Ovary (tissue), 9 donors: Measurements from ENCODE around the gene RPLP2. TPM values are rescaled to one million over a fixed set of nuclear protein-coding genes. Genes with fewer than 3 reads are reported as not detected.
A peak's percentile ranks its signal among the peaks of the same experiment; 100 is the strongest.

Experiments
- DNase-seq, 5 donors: peaks; one replicate each; pipeline ENCODE4 v3.0.0-alpha.2; 2019 to 2020
- H3K27ac ChIP-seq, 2 donors: fragments of 200-600 bp; one replicate each; pipeline versions ENCODE4 v1.5.1 to v1.8.0; 2019 to 2022
- H3K27me3 ChIP-seq: fragments of 200-600 bp; one replicate; pipeline ENCODE4 v1.8.0; 2022
- H3K36me3 ChIP-seq: fragments of 200-600 bp; sonication (generic); one replicate; pipeline ENCODE4 v1.5.1; 2019
- H3K4me1 ChIP-seq: one replicate; pipeline ENCODE4 v1.8.1; 2013; ENCODE audit warnings: mild to moderate bottlenecking, moderate library complexity; ENCODE audit not compliant: insufficient read depth
- H3K4me3 ChIP-seq: fragments of 200-600 bp; sonication (generic); one replicate; pipeline ENCODE4 v1.5.1; 2017
- H3K9me3 ChIP-seq, 2 donors: fragments of 200-600 bp in 1 of 2; sonication (generic) in 1 of 2; one replicate each; pipeline versions ENCODE4 v1.5.1 to v1.8.1; 2013 to 2019; ENCODE audit warnings: mild to moderate bottlenecking in 1 of 2, moderate library complexity in 1 of 2
- CTCF ChIP-seq, 3 donors: fragments of 450-650 bp in 2 of 3; fragments of 200-600 bp in 1 of 3; IDR thresholded peaks; one replicate each; pipeline versions ENCODE4 v1.5.1 to v1.8.0; 2016 to 2022; ENCODE audit warnings: antibody characterized with exemption in 3 of 3, mild to moderate bottlenecking in 1 of 3
- EP300 ChIP-seq: sonication (generic); formaldehyde crosslinking; IDR thresholded peaks from one replicate; pipeline ENCODE4 v1.6.1; 2017; ENCODE audit warnings: antibody characterized with exemption
- POLR2A ChIP-seq: fragments of 450-650 bp; IDR thresholded peaks from one replicate; pipeline ENCODE4 v1.6.1; 2017; ENCODE audit warnings: antibody characterized with exemption, mild to moderate bottlenecking, moderate library complexity
- WGBS, 3 donors: extraction: QIAGEN DNeasy Blood & Tissue Kit in 1 of 3; methylation state at CpG; one replicate each; pipeline versions ENCODE4 v1.1.5 to v1.1.7; 2013 to 2017; 5-methylcytosine and 5-hydroxymethylcytosine counted together
- intact Hi-C, 4 donors: fragments of 100-400 bp; cut with DNase I; formaldehyde crosslinking; loops; one replicate each; pipeline versions ENCODE4 v1.11.0 to v1.15.1; 2022 to 2023
- polyA plus RNA-seq, 2 donors: library from polyadenylated mRNA; stranded (reverse); fragments of 200-250 nt in 1 of 2; fragments of 350-450 nt in 1 of 2; fragmentation: Illumina TruSeq in 1 of 2; extraction: RNeasy Lipid Tissue Mini Kit (QIAGEN cat#74804) in 1 of 2; gene quantifications; one replicate each; pipeline ENCODE4 v1.2.3, GENCODE V29; 2013 to 2014
- total RNA-seq, 7 donors: library from RNA; depleted of rRNA in 2 of 7; stranded (reverse); fragments of >200 nt in 2 of 7; fragmentation: NEBNext Ultra II Directional in 3 of 7; extraction: Animal tissue kit (Norgen Biotek cat#: 25700) in 3 of 7; gene quantifications; one replicate each; pipeline versions ENCODE4 v1.1.0 to v1.2.4, GENCODE V29; 2016 to 2023
- donor health status: DM: no; HTN: no; CAD: no; lungs with moderate emphysema.
- donor health status: DM: no; HTN: no; CAD: no.
- donor health status: Bipolar disorder and iron deficiency.
- donor health status: DM: yes; HTN: yes; CAD: no.
- donor health status: DM: no; HTN: no; CAD: no.
- donor health status: DM: yes; HTN: yes; CAD: no.

RPLP2 gene
- total and polyA plus RNA-seq, 9 donors: 237 to 4,238 (median 2,804) TPM

GRCh38 chr11:767238-767637 is 42.5 kb upstream of the RPLP2 start:
- no peaks in the 10 kb centered on the region for H3K9me3 ChIP-seq
- H3K4me3 ChIP-seq: no peak overlapping the region
- TF ChIP-seq POLR2A (no peak), CTCF (IDR thresholded peaks at IDR 0.05) (no peak), EP300 (no peak)
- intact Hi-C loops: no loop called here
- no peaks in the 10 kb centered on the region for H3K27me3 ChIP-seq
- H3K4me1 ChIP-seq: no peaks in the 10 kb centered on the region
- 90 to 95% (median 91%) methylated on average over 11 of the region's 11 CpGs for WGBS, 3 donors
- DNase-seq: no peak
- no peaks in the 10 kb centered on the region for H3K36me3 ChIP-seq
- H3K27ac ChIP-seq: no peak overlapping the region

GRCh38 chr11:769887-770641 is 39.7 kb upstream of the RPLP2 start:
- H3K4me3 ChIP-seq: no peak overlapping the region
- H3K27me3 ChIP-seq: no peaks in the 10 kb centered on the region
- no peaks in the 10 kb centered on the region for H3K9me3 ChIP-seq
- intact Hi-C loops: no loop called here
- TF ChIP-seq CTCF (IDR thresholded peaks at IDR 0.05) (no peak), EP300 (no peak), POLR2A (no peak)
- H3K27ac ChIP-seq: no peak overlapping the region
- WGBS, 3 donors: 84 to 88% (median 86%) methylated on average over 22 to 23 of the region's 23 CpGs
- H3K4me1 ChIP-seq: peaks cover 2% of the 10 kb centered on the region
- no peak for DNase-seq
- no peaks in the 10 kb centered on the region for H3K36me3 ChIP-seq

GRCh38 chr11:770642-771616 is 38.8 kb upstream of the RPLP2 start:
- H3K27ac ChIP-seq: no peak overlapping the region
- 85 to 89% (median 88%) methylated on average over 32 of the region's 32 CpGs for WGBS, 3 donors
- H3K9me3 ChIP-seq: no peaks in the 10 kb centered on the region
- peaks cover 3% of the 10 kb centered on the region for H3K4me1 ChIP-seq
- DNase-seq: peak in 1 of 5 donors; percentile 24
- no peak overlapping the region for H3K4me3 ChIP-seq
- no peak for TF ChIP-seq EP300
- intact Hi-C loops: no loop called here
- H3K36me3 ChIP-seq: no peaks in the 10 kb centered on the region
- no peaks in the 10 kb centered on the region for H3K27me3 ChIP-seq

- Histone ChIP-seq H3K36me3 (no peaks in the 10 kb centered on the region), H3K4me3 (no peak overlapping the region), H3K4me1 (peaks cover 7% of the 10 kb centered on the region), H3K27ac (no peak overlapping the region), H3K9me3 (no peaks in the 10 kb centered on the region), H3K27me3 (no peaks in the 10 kb centered on the region)
- 81 to 85% (median 83%) methylated on average over 14 to 15 of the region's 15 CpGs for WGBS, 3 donors
- TF ChIP-seq POLR2A (no peak), EP300 (no peak), CTCF (IDR thresholded peaks at IDR 0.05) (no peak)
- DNase-seq: peak in 1 of 5 donors; percentile 25
- intact Hi-C loops: no loop called here
These were observed 38.1 kb upstream of the RPLP2 start for GRCh38 chr11:771617-772204.
